Occipital lobe (tissue), 2 donors: ENCODE data around the gene ZNF385D. TPM values are rescaled to one million over a fixed set of nuclear protein-coding genes. Genes with fewer than 3 reads are reported as not detected.
"Not testable (repeated sequence)": the region's sequence is repeated elsewhere in the genome, so short reads cannot be mapped to it uniquely, and the experiment has no call there.

Source experiments
- DNase-seq: peaks from one replicate; lab custom pipeline; 2025; lab: John Stamatoyannopoulos, UW
- total RNA-seq: library from RNA; depleted of rRNA; stranded (reverse); fragments of >200 nt; gene quantifications from one replicate; pipeline ENCODE4 v1.2.3, GENCODE V29; 2014

The ZNF385D gene
- total RNA-seq, 1 donor from 2014 or later, result 14.0 TPM

DNA sequence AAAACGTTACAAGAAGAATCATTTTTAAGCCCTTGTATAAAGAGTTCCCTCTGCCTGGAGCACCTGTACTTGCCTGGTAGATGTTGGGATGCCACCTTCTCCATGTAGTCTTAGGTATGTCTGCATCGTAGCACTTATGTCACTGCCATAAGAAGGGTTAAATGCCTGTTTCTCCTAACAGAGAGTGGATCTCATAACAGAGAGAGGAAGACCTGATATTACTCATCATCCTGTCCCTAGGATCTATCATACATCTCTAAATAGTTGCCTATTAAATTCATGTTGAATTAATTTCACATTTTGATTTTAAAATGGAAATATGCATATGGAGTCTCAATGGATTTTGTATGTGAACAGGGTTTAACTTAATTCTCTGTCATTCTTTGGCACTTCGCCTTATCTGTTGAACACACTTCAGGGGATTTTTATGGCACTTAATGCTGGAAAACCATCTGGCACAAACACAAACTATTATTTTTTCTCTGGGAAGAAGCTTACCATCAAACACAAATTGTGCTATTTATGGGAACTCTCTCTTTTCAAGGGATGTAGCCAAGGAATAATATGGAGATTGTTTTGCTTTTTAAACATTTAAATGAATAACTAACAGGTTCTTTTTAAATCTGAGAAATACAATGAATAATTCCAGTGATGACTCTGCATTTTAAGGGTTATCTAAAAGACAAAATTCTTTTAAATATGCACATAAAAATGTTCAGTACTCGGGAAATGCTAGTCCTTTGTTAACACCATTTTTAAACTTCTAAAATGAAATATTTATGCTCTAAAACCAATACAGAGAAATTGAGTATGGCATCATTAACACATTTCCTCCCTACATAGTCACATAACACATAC, 230.7 kb downstream of the ZNF385D start:
- DNase-seq, result no peak

DNA sequence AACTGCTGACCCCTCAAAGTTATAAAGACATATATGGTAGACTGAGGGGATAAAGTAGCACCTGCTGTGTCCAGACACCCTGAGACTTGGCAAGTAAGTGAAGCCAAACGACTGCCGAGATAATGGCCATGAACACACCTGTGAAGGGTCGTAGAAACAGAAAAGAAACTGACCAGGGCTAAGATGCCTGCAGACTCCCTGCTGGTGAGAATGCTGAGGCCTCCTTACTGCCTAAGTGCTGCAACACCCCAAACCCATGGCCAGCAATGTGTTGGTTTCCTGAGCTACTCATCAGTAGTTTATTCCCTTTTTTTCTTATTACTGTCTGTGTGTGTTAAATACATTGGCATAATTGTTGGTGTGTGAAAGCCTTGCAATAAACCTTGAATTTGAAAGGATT, 233.8 kb downstream of the ZNF385D start:
- DNase-seq, result no peak

DNA sequence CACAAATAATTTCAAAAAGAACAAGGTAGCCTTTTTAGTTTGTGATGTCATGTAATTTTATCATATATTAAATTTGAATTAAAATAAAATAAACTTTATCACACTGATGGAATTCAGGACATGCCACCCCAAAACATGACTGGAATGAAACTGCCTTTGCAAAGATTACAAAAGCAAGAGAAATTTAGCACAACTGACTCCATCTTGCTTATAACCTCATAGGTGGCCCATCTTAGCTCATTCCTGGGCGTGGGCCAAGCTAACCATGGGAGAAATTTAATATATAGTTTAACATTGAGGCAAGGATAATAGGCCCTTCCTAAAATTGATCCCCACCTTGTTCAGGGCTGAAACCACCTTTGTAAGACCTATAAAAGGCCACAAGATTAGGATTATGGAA, 235.6 kb downstream of the ZNF385D start:
- no peak for DNase-seq

DNA sequence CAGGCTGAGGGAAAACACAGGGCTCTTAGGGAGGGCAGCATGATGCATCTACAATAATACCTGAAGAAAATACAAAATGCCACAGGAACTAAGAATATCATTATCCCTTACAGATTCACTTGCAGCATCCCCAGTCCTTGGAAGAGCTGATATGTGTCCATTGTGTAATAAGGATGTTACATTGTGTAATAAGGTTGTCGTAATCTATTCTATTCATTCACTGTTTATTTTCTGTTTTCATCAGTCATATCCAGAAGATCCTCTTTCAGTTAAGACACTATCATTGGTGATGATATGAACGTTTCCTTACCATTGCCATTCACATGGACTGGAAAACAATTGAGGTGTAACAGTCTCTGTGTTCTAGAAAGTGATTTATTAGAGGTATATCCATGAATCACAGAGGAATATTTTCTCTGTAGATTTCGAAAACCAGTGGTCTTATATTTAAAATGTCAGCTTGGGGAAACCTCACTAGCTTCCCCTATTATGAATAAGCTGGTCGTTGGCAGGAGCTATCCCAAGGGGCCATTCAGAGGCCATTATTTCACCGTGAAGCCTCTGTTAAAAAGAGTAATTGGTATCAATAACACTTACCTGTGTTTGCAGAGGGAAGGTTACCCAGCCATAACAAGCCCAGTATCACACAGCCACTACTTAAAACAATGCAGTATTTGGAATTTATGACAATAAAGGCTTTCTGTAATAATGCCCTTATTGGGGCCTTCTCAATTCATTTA, 241.1 kb downstream of the ZNF385D start:
- no peak for DNase-seq

DNA sequence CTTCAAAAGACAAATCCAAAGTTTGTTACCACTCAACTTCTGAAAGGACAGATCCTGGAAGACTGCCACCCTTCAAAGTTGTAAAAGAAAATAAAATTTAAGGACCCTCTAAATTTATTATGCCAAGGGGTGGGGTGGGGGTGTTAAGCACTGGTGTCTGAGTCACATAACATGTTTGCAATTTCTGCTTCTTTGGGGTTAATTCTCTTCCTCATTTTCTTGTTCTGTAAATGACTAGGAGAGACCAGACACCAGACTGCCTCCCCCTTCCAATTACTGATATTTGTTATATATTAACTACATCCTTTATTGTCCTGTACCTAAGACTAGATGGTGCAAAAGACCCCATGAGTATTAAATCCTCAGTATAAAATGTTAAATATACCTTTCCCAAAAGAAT, 242.8 kb downstream of the ZNF385D start:
- DNase-seq, result no peak

DNA sequence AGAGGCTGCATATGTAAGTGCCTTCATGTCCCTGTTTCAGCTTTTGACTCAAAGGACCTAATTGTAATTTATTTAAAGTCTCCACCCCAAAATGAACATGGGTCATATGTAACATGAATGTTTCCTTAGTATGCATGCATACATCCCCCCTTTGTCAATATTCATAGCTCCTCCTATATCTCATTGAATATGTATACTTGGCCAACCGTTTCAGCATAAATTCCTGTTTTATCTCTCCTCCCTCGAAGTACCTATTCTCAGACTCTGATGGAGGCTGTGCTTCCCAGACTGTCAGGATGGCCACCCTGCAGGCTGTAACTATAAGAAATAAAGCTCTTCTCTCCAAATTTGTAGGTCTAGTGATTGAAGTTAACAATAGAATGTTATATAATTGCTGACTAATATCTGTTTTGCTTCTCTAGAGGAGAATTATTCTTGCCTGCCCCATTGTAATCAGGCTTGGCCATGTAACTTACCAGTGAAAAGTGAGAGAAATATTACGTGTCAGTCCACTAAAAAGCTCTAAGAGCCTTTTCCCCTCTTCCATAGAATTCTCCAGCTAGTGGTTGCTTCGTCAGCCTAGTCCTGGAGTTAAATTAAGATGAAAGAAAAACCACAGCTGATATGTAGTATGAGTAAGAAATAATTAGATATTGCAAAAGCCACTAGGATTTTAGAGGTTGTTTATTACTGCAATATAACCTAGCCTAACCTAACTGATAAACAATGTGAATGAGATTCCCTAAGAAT, 245.1 kb downstream of the ZNF385D start:
- DNase-seq, result no peak

DNA sequence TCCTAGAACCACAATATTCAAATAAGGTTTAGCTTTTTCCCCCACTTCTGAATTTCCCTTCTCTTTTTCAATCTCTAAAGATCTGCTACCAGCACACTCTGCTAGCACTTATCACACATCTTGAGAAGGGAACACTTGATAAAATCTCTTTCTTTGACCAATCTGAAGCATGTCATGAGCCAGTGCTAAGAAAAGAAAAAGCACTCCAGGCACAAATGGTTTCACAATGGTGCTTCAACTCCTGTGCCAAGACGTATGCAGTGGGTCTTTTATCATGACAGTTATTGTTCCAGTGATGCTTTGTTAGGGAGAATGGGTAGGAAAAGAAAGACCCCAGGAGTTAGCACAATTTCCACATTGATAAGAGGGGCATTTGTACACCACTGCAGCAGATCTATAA, 248.4 kb downstream of the ZNF385D start:
- DNase-seq, result no peak

DNA sequence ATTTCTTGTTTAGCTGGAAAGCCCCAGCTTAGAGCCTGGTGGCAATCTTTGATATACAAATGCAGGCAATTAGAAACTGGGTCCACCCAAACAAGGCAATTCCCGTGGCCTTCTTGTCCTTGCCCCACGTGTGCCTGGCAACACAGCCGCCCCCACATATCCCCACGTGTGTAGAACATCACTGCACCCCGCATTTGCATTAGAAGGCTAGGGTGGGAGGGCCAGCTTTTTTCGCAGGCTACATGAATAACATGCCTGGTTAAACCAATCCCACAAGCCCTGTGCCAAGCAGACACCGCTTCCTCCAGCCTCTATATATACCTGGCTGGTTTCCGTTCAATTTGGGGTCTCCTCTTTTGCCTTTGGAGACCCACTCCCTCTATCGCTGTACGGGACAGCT, 250.2 kb downstream of the ZNF385D start:
- no peak for DNase-seq

DNA sequence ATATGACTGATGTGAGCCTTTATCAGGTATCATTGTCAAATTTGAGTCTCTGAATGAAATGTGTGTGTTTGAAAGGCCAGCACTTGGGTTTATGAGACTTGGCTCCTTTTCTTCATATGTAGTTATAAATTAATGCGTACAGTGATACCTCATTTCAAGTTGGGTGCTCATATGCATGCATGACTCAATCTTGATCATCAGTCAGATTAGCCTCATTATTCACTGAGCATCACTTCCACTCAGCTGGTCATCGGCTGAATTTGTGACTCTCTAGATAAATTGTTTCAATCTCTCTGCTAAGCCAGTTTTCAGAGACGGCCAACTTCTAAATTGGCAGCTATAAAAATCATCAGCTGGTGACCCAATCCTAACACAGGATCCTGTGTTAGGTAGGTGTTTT, 260.3 kb downstream of the ZNF385D start:
- not testable (repeated sequence) for DNase-seq

DNA sequence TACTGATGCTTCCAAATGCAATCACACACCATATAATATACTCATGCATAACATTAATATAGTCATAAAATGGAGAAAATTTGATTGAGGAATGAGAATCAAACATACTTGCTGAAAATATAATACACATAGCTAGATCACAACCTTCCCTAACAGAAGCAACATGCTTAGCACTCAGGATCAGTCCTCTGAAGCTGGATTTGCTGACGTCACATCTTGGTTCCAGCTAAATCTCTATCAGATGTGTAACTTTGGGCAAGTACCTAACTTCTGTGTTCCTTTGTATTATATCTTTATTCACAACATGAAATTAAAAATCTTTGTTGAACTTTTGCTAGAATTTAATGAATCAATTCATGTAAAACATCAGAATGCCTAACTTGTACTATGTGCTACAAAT, 263.5 kb downstream of the ZNF385D start:
- DNase-seq, result no peak

DNA sequence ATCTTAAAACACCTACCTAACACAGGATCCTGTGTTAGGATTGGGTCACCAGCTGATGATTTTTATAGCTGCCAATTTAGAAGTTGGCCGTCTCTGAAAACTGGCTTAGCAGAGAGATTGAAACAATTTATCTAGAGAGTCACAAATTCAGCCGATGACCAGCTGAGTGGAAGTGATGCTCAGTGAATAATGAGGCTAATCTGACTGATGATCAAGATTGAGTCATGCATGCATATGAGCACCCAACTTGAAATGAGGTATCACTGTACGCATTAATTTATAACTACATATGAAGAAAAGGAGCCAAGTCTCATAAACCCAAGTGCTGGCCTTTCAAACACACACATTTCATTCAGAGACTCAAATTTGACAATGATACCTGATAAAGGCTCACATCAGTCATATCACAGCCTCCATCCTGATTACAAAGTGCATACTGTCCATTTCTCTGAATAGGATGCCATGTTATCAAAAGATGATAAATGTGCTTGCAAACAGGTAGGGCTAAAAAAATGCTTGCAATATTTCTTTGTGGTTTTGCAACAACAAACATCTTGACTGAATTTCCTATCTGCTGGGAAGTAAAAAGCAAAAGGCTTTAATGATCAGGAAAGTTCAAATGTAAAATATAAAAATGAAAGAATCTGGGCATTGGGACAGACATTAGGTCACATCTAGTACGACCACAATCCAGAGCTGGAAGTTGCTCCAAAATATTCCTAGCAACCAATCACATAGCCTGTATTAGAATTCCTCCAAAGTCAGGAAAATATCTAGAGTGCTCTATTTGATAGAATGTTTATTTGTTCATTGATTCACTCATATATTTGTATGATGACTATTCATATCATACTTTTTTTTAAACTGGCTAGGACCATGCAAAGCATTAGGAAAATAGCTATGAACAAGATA, 264.7 kb downstream of the ZNF385D start:
- not testable (repeated sequence) for DNase-seq

DNA sequence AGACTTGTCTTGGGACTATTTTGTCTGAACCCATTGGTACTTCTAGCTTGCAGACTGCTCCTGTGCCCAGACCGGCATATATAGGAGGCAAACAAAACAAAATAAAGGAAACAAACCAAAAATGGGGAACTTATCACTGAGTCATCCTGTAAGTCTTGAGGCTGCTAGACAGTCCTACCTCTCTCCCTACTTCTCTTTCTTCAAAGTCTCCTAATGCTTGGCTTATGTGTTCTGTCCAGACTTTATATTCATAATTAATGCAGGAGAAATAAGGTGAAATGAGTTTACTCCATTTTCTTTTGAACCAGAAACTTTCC, 266.2 kb downstream of the ZNF385D start:
- no peak for DNase-seq

DNA sequence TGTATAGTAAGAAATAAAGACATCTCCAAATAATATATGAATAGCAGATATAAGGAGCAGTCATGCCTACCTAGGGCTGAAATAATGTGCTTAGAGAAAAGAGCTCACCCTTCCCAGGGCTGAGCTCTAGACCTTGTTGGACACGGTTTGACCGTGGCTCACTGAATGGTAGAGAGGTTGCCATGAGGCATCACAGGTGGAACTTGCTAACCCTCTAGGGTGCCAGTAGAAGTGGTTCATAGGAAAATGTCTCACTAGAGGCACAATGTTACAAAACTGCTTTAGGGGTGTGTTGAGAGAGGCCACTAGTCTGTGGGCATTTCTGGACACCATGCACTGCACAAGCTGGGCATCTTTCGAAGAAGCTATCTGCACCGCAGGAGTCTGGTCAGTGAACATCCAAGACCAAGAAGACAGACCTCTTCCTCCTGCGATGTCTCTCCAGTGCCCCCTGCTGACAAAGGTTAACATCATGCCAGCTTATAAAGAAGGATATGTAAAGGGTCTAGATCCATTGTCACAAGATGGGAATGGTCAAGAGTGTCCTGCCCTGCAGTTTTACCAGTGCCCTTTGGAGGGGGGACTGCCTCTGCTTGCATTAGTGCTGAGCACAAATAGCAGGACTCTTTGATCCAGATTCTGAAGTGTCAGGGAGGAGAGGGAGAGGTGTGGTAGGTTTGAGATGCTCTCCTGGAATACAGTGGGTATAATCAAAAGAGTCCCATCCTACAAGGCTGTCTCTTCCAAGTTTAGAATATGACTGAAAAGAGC, 266.8 kb downstream of the ZNF385D start:
- DNase-seq, result no peak

DNA sequence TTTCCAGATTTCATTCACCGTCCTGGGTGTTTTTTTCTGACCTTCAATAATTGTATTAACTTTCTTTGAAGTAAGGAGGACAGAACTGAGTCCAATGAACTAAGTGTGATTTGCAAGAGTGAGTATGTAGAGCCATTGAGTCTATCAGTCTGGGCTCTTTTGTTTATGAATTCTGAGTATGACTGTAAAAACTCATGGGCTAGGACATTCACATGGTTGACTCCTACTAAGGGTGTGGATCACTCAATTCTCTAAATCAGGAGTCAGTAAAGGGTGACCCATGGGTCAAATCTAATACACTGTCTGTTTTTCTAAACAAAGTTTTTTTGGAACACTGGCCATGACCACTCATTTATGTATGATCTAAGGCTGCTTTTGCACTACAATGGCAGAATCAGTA, 269.0 kb downstream of the ZNF385D start:
- DNase-seq, result no peak

DNA sequence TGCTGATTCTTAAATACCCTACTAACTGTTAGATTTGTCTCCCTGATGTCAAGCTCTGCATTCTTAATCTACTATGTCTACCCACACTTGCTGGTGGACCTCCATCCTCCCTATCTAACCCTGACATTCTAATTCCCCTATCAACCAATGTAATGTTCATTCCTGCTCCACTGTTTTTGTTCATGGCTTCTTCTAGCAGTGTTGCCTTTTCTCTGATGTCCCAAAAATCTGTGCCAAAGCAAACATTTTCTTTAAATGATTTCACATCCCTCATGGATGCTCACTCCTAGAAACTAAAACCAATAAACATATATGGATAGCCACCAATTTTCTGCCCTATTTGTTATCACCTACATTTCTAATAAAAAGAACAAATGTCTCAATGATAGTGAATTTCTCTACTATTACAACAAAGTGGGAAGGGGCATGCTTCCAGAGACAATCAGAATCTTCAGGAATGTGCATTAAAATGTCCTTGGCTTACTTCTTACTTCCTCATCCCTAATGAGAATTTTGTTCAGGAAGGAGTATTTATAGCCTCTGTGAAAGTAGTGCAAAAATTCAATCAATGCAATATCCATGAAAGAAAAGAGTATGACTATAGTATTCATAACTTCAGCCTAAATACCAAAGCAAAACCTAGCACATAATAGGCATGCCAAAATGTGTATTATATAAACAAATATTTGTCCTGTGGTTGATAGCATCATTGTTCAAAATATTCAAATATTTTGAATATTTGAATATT, 273.3 kb downstream of the ZNF385D start:
- no peak for DNase-seq

DNA sequence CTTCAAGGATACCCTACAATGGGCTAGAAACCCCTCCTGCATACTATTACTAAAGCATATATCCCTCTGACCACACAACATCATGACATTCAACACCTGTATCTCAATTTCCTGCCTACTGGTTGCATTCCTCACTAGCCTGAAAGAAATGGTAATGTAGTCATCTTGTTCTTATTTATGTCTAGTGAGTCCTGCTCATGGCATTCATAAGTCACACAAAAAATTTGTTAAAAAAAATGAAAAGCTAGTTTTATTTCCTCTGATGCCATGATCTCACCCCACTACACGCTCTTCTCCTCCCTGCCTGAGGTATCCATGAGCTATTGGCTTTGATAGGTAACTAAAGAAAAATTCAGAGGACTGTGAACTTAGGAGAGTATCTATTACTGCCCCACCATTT, 284.5 kb downstream of the ZNF385D start:
- no peak for DNase-seq

DNA sequence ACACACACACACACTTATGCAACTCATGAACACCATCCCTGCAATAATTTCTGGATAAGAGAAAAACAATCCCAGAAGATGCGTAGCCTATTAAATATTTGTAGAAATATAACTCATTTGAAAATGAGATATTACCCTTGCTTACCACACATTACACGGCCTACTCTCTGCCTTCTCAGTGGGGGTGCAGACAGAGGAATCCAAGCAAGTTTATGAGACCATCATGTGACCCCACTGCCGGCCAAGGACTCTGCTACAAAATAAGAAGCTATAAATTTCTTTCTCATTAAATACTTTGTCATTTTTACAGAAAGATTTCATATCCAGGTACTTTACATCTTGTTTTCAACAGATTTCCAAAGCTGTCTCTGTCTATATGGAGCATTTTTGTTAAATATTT, 286.3 kb downstream of the ZNF385D start:
- no peak for DNase-seq

DNA sequence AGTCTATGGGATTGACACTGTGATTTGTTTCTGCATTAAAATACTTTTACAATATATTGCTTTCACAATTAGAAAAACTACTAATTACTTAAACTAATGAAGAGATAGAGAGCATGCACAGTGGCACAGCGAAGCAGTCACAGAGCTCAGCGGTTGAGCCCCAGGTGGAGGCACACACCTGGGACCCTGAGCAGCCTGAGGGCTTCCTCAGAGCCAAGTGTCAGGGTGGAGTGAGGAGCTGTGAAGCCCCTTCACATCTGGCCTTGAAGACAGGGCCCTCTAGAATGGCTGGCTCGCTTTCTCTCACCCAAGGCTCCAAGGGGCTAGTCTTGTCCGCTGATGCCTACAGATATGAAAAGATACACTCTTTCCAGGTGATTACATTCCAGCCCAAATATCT, 287.7 kb downstream of the ZNF385D start:
- no peak for DNase-seq

DNA sequence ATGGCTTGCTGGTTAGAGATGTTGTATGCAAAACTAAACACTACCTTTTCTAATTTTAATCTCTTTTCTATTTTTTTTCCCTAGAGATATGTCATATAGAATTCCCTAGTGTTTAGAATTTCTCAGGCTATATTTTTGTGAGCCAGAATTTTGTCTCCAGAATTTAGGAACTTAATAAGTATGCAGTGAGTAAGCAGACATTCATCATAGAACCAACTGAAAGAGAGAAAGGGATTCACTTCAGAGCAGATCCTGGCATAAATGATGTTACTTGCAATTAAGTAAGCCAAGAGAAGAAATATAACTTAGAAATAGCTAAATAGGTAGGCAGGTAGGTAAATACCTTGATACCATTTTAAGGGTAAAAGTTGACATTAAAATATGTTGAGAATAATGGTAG, 288.9 kb downstream of the ZNF385D start:
- DNase-seq, result no peak

DNA sequence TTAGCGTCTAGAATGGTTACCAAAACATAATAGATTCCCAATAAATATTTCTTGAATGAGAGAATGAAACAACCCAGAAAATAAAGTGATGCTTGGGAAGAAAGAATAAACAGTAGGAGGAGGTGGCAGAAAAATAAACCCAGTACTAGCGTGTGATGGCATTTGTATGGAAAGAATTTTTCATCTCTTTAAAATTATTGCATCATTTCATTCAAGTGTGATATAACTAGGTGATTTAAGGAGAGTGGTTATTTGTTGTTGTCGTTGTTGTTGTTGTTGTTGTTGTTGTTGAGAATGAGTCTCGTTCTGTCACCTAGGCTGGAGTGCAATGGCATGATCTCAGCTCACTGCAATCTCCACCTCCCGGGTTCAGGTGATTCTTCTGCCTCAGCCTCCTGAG, 293.9 kb downstream of the ZNF385D start:
- no peak for DNase-seq
